HG02885 (cell line): Measurements from ENCODE around the gene ATP11C.
"Not testable (repeated sequence)": the region's sequence is repeated elsewhere in the genome, so short reads cannot be mapped to it uniquely, and the experiment has no call there.

Experiments
- ATAC-seq: cut with Tn5 transposase; IDR thresholded peaks from one replicate; pipeline ENCODE4 v1.9.1; 2021; ENCODE audit warnings: mild to moderate bottlenecking; ENCODE audit not compliant: unreplicated experiment, poor library complexity

Gene ATP11C

GRCh38 chrX:139750390-139750789 lies 182.5 kb downstream of the ATP11C start:
- ATAC-seq = no peak

GRCh38 chrX:139739138-139739537 lies 193.7 kb downstream of the ATP11C start:
- peak; percentile 97 for ATAC-seq

GRCh38 chrX:139738581-139738980 lies 194.3 kb downstream of the ATP11C start:
- ATAC-seq = no peak

GRCh38 chrX:139736151-139736550 lies 196.7 kb downstream of the ATP11C start:
- ATAC-seq = no peak

GRCh38 chrX:139734996-139735395 lies 197.9 kb downstream of the ATP11C start:
- no peak for ATAC-seq

- ATAC-seq = no peak
Observed at GRCh38 chrX:139725720-139726119, 207.1 kb downstream of the ATP11C start.

GRCh38 chrX:139724626-139725025 lies 208.2 kb downstream of the ATP11C start:
- no peak for ATAC-seq

- no peak for ATAC-seq
Observed at GRCh38 chrX:139720979-139721378, 211.9 kb downstream of the ATP11C start.

- ATAC-seq = no peak
Observed at GRCh38 chrX:139720136-139720535, 212.7 kb downstream of the ATP11C start.

- ATAC-seq = no peak
Observed at GRCh38 chrX:139708067-139708466, 224.8 kb downstream of the ATP11C start, which contains the start of gene MCF2. MCF2 (minus strand) TSS chrX:139708167; CDS start chrX:139651744, 56,423 bp downstream.

- no peak for ATAC-seq
Observed at GRCh38 chrX:139702658-139703057, 230.2 kb downstream of the ATP11C start.

- no peak for ATAC-seq
Observed at GRCh38 chrX:139692908-139693307, 239.9 kb downstream of the ATP11C start.

GRCh38 chrX:139692506-139692849 lies 240.4 kb downstream of the ATP11C start:
- no peak for ATAC-seq

- ATAC-seq = no peak
Observed at GRCh38 chrX:139691843-139692505, 240.9 kb downstream of the ATP11C start.

- no peak for ATAC-seq
Observed at GRCh38 chrX:139691493-139691842, 241.4 kb downstream of the ATP11C start.

GRCh38 chrX:139685175-139685574 lies 247.7 kb downstream of the ATP11C start:
- not testable (repeated sequence) for ATAC-seq

GRCh38 chrX:139680356-139680755 lies 252.5 kb downstream of the ATP11C start:
- no peak for ATAC-seq
